GM10847 (cell line): ENCODE measurements around the gene PACSIN2.

Experiments
- POLR2A ChIP-seq: IDR thresholded peaks from 2 replicates; pipeline ENCODE4 v1.6.1; 2011; ENCODE audit not compliant: insufficient read length; ENCODE audit errors: extremely low read depth

Gene PACSIN2

DNA sequence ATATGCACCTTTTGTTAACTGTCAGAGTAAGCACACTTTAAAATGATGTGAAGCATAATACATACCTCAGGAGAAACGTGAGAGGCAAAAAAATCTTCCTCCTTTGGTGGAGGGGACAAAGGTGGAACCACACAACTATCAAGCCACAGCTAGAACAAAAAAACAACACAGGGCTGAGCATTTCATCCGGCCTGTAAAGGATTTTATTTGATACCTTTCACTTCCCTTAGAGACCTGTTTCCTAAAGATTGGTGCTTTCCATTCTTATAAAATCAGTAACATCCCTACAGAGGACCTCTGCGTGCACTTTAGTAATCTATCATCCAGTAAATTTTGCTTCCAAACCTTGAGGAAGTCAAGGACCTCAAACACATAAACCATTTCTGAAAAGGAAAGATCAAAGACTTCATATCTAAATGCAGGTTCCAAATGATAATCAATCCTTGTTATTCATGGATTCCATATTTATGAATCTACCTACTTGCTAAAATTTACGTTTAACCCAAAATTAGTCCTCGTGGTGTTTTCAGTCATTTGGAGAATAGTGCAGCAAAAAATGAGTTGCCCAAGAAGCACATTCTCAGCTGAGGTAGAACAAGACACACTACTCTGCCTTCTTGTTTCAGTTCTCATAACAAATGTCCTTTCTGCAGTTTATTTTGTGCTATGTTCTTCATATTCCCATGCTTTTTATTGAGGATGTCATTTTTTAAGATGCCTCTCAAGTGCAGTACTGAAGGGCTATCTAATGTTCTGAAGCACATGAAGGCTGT, 180.6 kb downstream of the PACSIN2 start:
- TF ChIP-seq POLR2A: no peak

DNA sequence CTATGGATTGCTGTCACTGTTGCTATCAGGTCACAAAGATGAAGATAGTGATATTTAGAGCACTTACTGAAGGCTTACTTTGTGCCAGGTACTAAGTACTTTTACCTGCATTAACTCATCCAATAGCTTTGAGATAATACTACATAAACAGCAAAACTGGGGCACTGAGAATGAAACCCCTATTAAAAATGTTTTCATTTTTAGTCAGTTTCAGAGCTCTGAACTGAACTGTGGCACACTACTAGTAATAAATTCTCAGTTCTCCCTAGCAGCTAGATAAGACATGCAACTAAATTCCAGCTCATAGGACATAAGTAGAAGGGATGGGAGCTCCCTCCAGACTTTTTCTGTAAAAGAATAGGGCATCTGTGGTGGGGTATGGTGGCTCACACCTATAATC, 181.8 kb downstream of the PACSIN2 start:
- TF ChIP-seq POLR2A: no peak

DNA sequence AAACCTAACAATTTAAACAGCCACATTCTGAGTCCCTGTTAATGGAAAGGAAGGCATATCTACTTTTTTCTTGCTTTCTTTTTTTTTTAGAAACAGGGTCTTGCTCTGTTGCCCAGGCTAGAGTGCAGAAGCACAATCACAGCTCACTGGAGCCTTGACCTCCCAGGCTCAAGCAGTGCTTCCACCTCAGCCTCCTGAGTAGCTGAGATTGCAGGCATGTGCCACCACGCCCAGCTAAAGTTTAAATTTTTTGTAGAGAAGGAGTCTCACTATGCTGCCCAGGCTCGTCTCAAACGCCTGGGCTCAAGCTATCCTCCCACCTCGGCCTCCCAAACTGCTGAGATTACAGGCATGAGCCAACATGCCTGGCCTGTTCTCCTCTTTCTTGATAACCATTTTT, 183.2 kb downstream of the PACSIN2 start:
- TF ChIP-seq POLR2A: no peak

DNA sequence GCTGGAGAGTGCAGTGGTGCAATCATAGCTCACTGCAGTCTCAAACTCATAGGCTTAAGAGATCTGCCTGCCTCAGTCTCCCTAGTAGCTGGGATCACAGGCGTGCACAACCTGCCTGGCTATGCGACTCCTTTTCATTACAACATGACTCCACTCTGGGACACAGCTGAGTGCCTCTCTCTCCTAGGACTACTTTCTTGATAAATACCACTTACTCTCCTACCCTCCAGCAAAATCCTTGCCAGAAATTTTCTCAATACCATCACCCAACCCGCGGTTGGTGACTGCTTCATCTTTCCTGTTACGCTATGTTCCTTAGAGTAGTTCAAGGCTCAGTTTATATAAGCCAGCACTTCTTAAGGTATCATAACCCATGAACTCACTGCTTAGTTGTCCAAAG, 184.8 kb downstream of the PACSIN2 start:
- no peak for TF ChIP-seq POLR2A

DNA sequence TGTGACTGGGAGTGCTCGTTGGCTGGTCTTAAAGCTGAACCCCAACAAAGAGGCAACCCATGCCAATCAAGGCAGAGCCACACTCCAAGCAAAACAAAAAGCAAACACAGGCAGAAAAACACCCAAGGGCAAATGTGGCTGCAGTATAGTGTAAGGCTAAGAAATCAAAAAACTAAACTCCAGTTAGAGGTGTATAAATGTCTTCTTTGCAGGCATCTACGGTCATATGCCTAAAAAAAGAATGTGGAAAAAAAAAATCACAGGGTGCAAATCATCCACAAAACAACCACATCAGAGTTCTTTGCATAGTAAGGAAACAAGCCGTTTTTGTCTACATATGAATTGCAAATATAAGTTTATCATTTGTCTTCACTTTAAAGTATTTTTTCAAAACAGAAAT, 185.6 kb downstream of the PACSIN2 start:
- no peak for TF ChIP-seq POLR2A

DNA sequence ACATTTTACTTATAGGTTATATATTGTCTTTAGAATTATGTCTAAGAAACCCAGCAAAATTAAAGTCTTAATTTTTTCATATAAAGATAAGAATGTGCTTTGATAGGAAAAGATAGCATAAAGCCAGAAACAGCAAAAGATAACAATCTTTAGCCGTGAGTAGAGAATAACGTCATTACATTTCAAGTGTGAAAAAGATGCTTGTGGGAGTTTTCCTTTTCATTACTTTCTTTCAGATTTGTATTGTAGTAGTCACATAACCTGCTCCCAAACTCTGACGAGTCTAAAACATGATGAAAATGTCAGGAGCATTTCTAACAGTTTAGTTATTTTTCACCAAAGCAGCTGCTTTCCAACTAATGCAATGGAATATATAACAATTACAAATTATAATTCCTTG, 189.2 kb downstream of the PACSIN2 start:
- no peak for TF ChIP-seq POLR2A

DNA sequence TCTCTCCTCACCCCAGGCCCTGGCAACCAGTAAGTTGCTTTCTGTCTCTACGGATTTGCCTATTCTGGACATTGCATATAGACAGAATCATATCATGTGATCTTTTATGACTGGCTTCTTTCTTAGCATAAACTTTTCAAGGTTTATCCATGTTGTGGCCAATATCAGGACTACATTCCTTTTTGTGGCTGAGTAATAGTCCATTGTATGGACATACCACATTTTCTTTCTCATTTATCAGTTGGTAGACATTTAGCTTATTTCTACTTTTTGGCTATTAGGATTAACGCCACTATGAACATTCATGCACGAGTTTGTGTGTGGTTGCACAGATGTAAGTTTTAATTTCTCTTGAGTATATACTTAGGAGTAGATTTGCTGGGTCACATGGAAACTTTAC, 193.6 kb downstream of the PACSIN2 start:
- no peak for TF ChIP-seq POLR2A

DNA sequence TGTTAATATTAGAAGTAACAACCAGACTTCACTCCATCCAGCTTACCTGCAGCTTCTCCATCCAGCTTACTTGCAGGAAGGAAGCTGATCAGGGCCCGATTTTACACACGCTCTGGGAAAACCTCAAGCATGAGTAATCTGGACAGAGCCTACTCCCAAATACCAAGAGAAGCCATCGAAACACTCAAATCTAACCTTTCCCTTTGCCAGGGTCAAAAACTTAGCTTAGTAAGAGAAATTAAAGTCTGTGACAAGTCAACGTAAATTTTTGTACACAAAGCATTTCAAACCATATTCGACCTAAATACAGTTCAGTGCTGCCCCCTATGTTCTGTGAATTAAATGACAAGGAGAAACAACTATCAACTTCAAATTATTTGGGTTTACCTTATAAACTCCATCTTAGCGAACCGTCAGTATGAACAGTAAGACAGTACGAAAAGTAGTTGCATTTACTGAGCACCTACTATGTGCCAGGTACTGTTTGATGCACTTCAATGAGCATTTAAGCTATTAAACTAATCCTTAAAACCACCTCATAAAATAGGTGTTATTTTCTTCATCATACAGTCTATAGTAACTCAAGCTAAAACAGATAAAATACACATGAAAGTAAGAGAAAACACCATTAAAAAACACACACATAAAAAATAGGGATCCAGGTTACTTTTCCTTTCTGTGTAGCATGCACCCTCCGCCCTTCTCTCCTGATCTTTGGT, 194.7 kb downstream of the PACSIN2 start:
- no peak for TF ChIP-seq POLR2A
